Central memory CD4-positive, alpha-beta T cell (primary cell): Measurements from ENCODE around the gene PYGB.

Experiments used
- DNase-seq: peaks from one replicate; pipeline ENCODE4 v3.0.0; 2022

Gene PYGB

GRCh38 chr20:25271486-25272222 lies 23.8 kb downstream of the PYGB start:
- no peak for DNase-seq

- no peak for DNase-seq
Observed at GRCh38 chr20:25272223-25273000, 24.5 kb downstream of the PYGB start.

- DNase-seq, result no peak
Observed at GRCh38 chr20:25273046-25273445, 25.2 kb downstream of the PYGB start.

- no peak for DNase-seq
Observed at GRCh38 chr20:25273541-25274358, 25.9 kb downstream of the PYGB start.

GRCh38 chr20:25274481-25274880 lies 26.6 kb downstream of the PYGB start:
- no peak for DNase-seq

GRCh38 chr20:25274891-25275812 lies 27.3 kb downstream of the PYGB start:
- no peak for DNase-seq

GRCh38 chr20:25275813-25276532 lies 28.1 kb downstream of the PYGB start:
- no peak for DNase-seq

GRCh38 chr20:25276533-25277050 lies 28.7 kb downstream of the PYGB start:
- DNase-seq, result no peak

GRCh38 chr20:25277051-25277801 lies 29.3 kb downstream of the PYGB start:
- DNase-seq, result no peak

- no peak for DNase-seq
Observed at GRCh38 chr20:25277941-25278521, 30.1 kb downstream of the PYGB start.

GRCh38 chr20:25278636-25279361 lies 30.9 kb downstream of the PYGB start:
- DNase-seq, result no peak

GRCh38 chr20:25279403-25279802 lies 31.5 kb downstream of the PYGB start:
- no peak for DNase-seq

GRCh38 chr20:25280051-25280573 lies 32.2 kb downstream of the PYGB start:
- no peak for DNase-seq

- no peak for DNase-seq
Observed at GRCh38 chr20:25280574-25281535, 33.0 kb downstream of the PYGB start.

- no peak for DNase-seq
Observed at GRCh38 chr20:25281541-25281991, 33.7 kb downstream of the PYGB start.

GRCh38 chr20:25282034-25282781 lies 34.3 kb downstream of the PYGB start:
- no peak for DNase-seq

GRCh38 chr20:25282796-25283195 lies 34.9 kb downstream of the PYGB start:
- DNase-seq, result no peak
